Measurements from ENCODE around the gene TENM3. TPM values are rescaled to one million over a fixed set of nuclear protein-coding genes. Genes with fewer than 3 reads are reported as not detected.
A peak's percentile ranks its signal among the peaks of the same experiment; 100 is the strongest.

TENM3 gene
- total and polyA plus RNA-seq, 2 donors: 2.8 to 26.6 TPM

DNA sequence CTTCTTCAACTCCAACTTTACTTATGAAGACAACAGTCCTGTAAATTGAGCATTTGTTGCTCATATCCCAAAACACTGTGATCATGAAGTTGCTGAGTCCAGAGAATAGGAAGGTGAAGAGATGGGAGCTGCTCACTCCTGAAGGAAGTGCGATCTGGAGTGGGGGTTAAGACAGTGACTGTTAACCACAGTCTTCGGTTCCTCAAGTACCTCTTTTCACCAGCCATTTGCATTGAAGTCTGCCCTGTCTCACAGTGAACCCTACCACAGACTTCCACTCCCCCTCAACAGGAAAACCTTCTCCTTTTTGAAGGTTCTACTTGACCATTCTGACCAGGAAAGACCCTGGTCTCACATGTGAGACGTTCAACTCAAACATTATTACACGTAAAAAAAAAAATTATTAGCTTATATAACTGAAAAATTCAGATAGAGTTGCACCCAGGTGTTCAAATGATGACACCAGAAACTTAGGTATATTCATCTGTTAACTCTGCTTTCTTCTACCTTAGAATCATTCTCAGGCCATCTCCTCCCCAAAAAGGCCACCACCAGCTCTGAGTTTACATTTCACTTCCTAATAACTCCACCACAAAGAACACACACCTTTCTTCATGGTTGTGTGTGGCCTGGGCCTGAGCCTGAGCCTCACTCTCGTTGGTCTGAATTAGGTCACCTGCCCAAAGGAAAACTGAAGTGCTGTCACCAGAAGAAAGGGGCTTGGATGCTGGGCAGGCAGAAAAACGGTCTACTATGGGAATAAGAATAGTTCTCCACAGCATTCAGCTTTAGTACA, 474.8 kb downstream of the TENM3 start:
- H3K4me3 ChIP-seq (ENCODE audit: low read depth, low read length): no peak overlapping the region
- H3K4me1 ChIP-seq (ENCODE audit: insufficient read depth): no peaks in the 10 kb centered on the region
- H3K36me3 ChIP-seq (ENCODE audit: insufficient read depth): no peaks in the 10 kb centered on the region
- no peak for DNase-seq (ENCODE audit: extremely low spot score)
- WGBS: 88% methylated on average over 6 of the region's 6 CpGs
- no peak overlapping the region for H3K27ac ChIP-seq (ENCODE audit: low read depth)

- Histone ChIP-seq H3K27ac (ENCODE audit: low read depth) (no peak overlapping the region), H3K36me3 (ENCODE audit: insufficient read depth) (no peaks in the 10 kb centered on the region), H3K4me3 (ENCODE audit: low read depth, low read length) (no peak overlapping the region), H3K4me1 (ENCODE audit: insufficient read depth) (no peaks in the 10 kb centered on the region)
- 38% methylated on average over 2 of the region's 2 CpGs for WGBS
- DNase-seq (ENCODE audit: extremely low spot score): no peak
Measured at GRCh38 chr4:182724414-182724813, 481.2 kb downstream of the TENM3 start.

DNA sequence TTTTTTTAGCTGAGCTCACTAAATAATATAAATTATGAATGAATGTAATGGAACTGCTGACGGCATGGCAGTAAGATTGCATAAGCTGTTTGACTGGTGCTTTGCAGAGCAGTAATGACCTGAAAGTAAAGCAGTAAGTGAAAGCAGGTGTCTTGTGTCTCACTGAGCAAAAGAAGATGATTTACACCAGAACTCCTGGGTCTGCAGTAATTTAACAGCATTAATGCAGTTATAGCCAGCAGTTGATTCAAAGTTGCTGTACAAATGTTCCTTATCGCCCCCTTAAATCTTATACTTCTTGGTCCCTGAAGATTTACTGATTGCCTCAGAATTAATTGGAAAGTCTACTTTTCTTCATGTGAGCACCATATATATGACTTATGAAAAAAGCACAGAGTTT, 486.3 kb downstream of the TENM3 start:
- Histone ChIP-seq H3K4me1 (ENCODE audit: insufficient read depth) (no peaks in the 10 kb centered on the region), H3K36me3 (ENCODE audit: insufficient read depth) (no peaks in the 10 kb centered on the region), H3K4me3 (ENCODE audit: low read depth, low read length) (no peak overlapping the region), H3K27ac (ENCODE audit: low read depth) (no peak overlapping the region)
- 93% methylated on average over 2 of the region's 2 CpGs for WGBS
- no peak for DNase-seq (ENCODE audit: extremely low spot score)

GRCh38 chr4:182730791-182731190, 487.6 kb downstream of the TENM3 start:
- Histone ChIP-seq H3K4me1 (ENCODE audit: insufficient read depth) (no peaks in the 10 kb centered on the region), H3K4me3 (ENCODE audit: low read depth, low read length) (no peak overlapping the region), H3K27ac (ENCODE audit: low read depth) (no peak overlapping the region), H3K36me3 (ENCODE audit: insufficient read depth) (no peaks in the 10 kb centered on the region)
- 94% methylated on average over 3 of the region's 3 CpGs for WGBS
- no peak for DNase-seq (ENCODE audit: extremely low spot score)

DNA sequence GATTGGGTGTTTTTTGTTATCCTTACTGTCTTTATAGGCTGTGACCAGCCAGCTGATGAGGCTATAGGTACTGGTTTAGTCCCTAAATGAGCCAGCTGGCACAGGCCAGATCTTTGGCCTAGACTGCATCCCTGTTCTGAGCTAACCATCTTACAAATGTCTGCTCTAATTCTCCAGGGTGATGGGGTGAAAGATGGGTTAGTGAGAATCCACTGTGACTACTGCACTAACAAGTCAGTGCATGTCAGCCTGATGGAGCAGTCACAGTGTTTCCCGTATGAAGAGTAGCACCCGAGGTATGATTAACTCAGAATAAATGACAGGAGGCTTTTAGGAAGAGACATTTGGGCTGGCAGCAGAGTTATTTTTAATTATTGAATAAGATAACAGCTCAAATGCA, 493.0 kb downstream of the TENM3 start:
- H3K36me3 ChIP-seq (ENCODE audit: insufficient read depth): no peaks in the 10 kb centered on the region
- 85% methylated on average over 2 of the region's 2 CpGs for WGBS
- no peak for DNase-seq (ENCODE audit: extremely low spot score)
- H3K4me1 ChIP-seq (ENCODE audit: insufficient read depth): no peaks in the 10 kb centered on the region
- no peak overlapping the region for H3K27ac ChIP-seq (ENCODE audit: low read depth)
- no peak overlapping the region for H3K4me3 ChIP-seq (ENCODE audit: low read depth, low read length)

DNA sequence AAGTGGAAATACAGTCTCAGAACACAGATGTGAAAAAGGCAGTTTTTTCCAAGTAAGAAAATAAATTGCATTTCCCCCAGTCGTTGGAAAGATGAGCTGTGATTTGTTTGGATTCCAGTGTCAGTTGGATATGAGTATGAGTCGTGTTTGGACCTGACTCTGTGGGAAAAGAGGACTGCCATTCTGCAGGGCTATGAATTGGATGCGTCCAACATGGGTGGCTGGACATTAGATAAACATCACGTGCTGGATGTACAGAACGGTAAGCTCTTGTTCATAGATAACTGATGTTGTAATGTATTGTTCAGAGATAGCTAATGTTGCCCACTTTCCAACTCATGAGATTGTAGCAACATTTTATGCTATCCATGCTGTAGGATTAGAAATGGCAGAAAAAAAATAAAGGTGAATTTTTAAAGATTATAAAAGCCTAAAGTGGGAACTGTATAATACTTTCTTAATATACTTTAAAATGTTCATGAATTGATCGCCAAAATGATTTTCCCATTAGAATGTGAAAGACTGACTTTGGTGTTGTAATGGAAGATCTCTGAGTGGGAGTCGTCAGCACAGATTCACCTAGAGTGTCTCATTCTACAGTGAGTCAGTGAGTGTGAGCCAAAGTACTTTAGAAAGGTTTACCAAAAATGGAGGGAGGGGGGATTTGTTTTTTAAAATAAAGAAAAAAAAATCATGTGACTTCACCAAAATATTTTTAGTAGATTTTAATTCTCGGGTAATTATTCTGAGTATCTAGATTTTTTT, 495.3 kb downstream of the TENM3 start:
- WGBS: 52% methylated on average over 8 of the region's 8 CpGs
- no peak overlapping the region for H3K4me3 ChIP-seq (ENCODE audit: low read depth, low read length)
- no peaks in the 10 kb centered on the region for H3K4me1 ChIP-seq (ENCODE audit: insufficient read depth)
- H3K27ac ChIP-seq (ENCODE audit: low read depth): no peak overlapping the region
- no peak for DNase-seq (ENCODE audit: extremely low spot score)
- no peaks in the 10 kb centered on the region for H3K36me3 ChIP-seq (ENCODE audit: insufficient read depth)

DNA sequence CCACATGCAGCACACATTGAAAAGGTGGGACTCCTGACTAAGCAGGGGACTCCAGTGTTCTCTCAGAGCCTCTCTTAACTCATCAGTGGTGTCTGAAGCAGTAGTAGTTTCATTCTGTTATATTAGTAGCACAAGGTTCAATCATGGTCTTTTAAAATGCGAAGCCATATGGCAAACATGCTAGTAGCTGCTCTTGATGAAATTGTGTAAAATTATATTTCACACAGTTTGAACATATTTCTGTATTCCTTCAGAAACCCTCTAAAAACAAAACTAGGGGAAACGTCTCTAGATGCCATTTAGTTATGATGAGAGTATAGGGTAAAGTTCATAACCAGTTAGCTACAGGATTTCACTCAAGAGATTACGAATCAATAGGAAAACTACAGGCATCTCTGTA, 497.1 kb downstream of the TENM3 start:
- Histone ChIP-seq H3K27ac (ENCODE audit: low read depth) (no peak overlapping the region), H3K4me1 (ENCODE audit: insufficient read depth) (no peaks in the 10 kb centered on the region), H3K4me3 (ENCODE audit: low read depth, low read length) (no peak overlapping the region), H3K36me3 (ENCODE audit: insufficient read depth) (no peaks in the 10 kb centered on the region)
- 95% methylated on average over 3 of the region's 3 CpGs for WGBS
- DNase-seq (ENCODE audit: extremely low spot score): no peak

- Histone ChIP-seq H3K36me3 (ENCODE audit: insufficient read depth) (no peaks in the 10 kb centered on the region), H3K4me3 (ENCODE audit: low read depth, low read length) (no peak overlapping the region), H3K4me1 (ENCODE audit: insufficient read depth) (no peaks in the 10 kb centered on the region), H3K27ac (ENCODE audit: low read depth) (no peak overlapping the region)
- 96% methylated on average over 6 of the region's 6 CpGs for whole genome bisulfite sequencing
- no peak for DNase-seq (ENCODE audit: extremely low spot score)
Measured at GRCh38 chr4:182741054-182741453, 497.9 kb downstream of the TENM3 start.

GRCh38 chr4:182741914-182742313, 498.7 kb downstream of the TENM3 start:
- H3K36me3 ChIP-seq (ENCODE audit: insufficient read depth): no peaks in the 10 kb centered on the region
- no peak for DNase-seq (ENCODE audit: extremely low spot score)
- H3K27ac ChIP-seq (ENCODE audit: low read depth): no peak overlapping the region
- no peak overlapping the region for H3K4me3 ChIP-seq (ENCODE audit: low read depth, low read length)
- 86% methylated on average over 5 of the region's 5 CpGs for WGBS
- H3K4me1 ChIP-seq (ENCODE audit: insufficient read depth): no peaks in the 10 kb centered on the region

DNA sequence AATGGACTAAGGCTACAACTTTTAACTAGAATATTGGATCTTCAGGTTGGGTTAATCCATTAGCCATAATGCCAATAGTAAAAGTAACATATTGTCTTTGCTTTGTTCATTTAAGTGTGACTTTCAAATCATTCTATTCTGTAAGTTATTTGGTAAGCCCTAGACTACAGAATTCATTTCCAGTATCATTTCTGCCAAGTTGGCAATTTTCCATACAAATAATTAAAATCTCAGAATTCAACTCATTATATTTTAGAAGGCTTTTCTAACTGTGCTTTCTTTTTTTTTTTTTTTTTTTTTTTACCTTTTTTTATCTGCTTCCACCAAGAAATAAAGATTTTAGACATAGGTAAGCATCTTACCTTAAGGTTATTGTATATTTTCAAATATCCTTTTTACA, 500.6 kb downstream of the TENM3 start:
- Histone ChIP-seq H3K36me3 (ENCODE audit: insufficient read depth) (no peaks in the 10 kb centered on the region), H3K4me1 (ENCODE audit: insufficient read depth) (no peaks in the 10 kb centered on the region), H3K27ac (ENCODE audit: low read depth) (no peak overlapping the region), H3K4me3 (ENCODE audit: low read depth, low read length) (no peak overlapping the region)
- DNase-seq (ENCODE audit: extremely low spot score): no peak

- no peaks in the 10 kb centered on the region for H3K36me3 ChIP-seq (ENCODE audit: insufficient read depth)
- 48% methylated on average over 4 of the region's 4 CpGs for WGBS
- no peaks in the 10 kb centered on the region for H3K4me1 ChIP-seq (ENCODE audit: insufficient read depth)
- H3K4me3 ChIP-seq (ENCODE audit: low read depth, low read length): no peak overlapping the region
- DNase-seq (ENCODE audit: extremely low spot score): peak; percentile 31
- H3K27ac ChIP-seq (ENCODE audit: low read depth): no peak overlapping the region
Measured at GRCh38 chr4:182745237-182745636, 502.0 kb downstream of the TENM3 start.

- no peaks in the 10 kb centered on the region for H3K4me1 ChIP-seq (ENCODE audit: insufficient read depth)
- DNase-seq (ENCODE audit: extremely low spot score): no peak
- WGBS: 93% methylated on average over 4 of the region's 4 CpGs
Measured at GRCh38 chr4:182746876-182747275, 503.7 kb downstream of the TENM3 start.

GRCh38 chr4:182748283-182748682, 505.1 kb downstream of the TENM3 start:
- WGBS: 87% methylated on average over 8 of the region's 8 CpGs
- DNase-seq (ENCODE audit: extremely low spot score): no peak
- H3K36me3 ChIP-seq (ENCODE audit: insufficient read depth): no peaks in the 10 kb centered on the region
- H3K27ac ChIP-seq (ENCODE audit: low read depth): no peak overlapping the region
- H3K4me3 ChIP-seq (ENCODE audit: low read depth, low read length): no peak overlapping the region
- H3K4me1 ChIP-seq (ENCODE audit: insufficient read depth): no peaks in the 10 kb centered on the region

More at GRCh38 chr4:182746876-182747275, 503.7 kb downstream of the TENM3 start:
- no peaks in the 10 kb centered on the region for H3K36me3 ChIP-seq (ENCODE audit: insufficient read depth)
- H3K27ac ChIP-seq (ENCODE audit: low read depth): no peak overlapping the region
- no peak overlapping the region for H3K4me3 ChIP-seq (ENCODE audit: low read depth, low read length)

- no peaks in the 10 kb centered on the region for H3K4me1 ChIP-seq (ENCODE audit: insufficient read depth)
- DNase-seq (ENCODE audit: extremely low spot score): no peak
- 79% methylated on average over 2 of the region's 2 CpGs for WGBS
- no peak overlapping the region for H3K27ac ChIP-seq (ENCODE audit: low read depth)
- no peak overlapping the region for H3K4me3 ChIP-seq (ENCODE audit: low read depth, low read length)
- no peaks in the 10 kb centered on the region for H3K36me3 ChIP-seq (ENCODE audit: insufficient read depth)
Measured at GRCh38 chr4:182748949-182749348, 505.7 kb downstream of the TENM3 start.

Measured in urinary bladder (tissue), 4 donors.